ENCODE data around the gene MAP4K5.

DNA sequence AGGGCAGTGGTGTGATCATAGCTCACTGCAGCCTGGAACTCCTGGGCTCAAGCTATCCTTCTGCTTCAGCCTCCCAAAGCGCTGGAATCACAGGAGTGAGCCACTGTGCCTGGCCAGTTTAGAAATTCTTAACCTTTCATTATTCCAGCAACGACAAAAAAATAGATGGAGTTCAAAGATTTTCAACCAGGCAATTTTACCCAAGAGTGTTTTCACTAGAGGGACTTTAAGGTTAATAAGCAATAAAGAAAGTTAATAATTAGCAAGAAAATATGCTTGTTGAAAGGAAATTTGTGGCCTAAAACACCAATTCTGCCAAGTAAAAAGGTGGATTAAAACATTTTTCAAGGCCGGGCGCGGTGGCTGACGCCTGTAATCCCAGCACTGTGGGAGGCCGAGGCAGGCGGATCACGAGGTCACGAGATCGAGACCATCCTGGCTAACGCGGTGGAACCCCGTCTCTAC is 150.5 kb downstream of the MAP4K5 start:
- TF ChIP-seq CTCF (IDR thresholded peaks at IDR 0.05) (no peak), POLR2A (IDR thresholded peaks at IDR 0.05) (no peak)

Data from adrenal gland (tissue), 5 donors.